Muscle of leg (tissue), 11 donors: ENCODE results near the gene RNF44. TPM values are rescaled to one million over a fixed set of nuclear protein-coding genes. Genes with fewer than 3 reads are reported as not detected.
"Not testable (repeated sequence)": the region's sequence is repeated elsewhere in the genome, so short reads cannot be mapped to it uniquely, and the experiment has no call there.

ENCODE experiments used
- DNase-seq: peaks from one replicate; pipeline ENCODE4 v3.0.0; 2013
- H3K27ac ChIP-seq: one replicate; pipeline ENCODE4 v1.5.1; 2013; ENCODE audit warnings: mild to moderate bottlenecking, low read length, control low read depth
- H3K27me3 ChIP-seq: one replicate; pipeline ENCODE4 v1.6.1; 2013; ENCODE audit warnings: low read length; ENCODE audit not compliant: control insufficient read depth, insufficient read depth
- H3K36me3 ChIP-seq: one replicate; pipeline ENCODE4 v1.6.1; 2013; ENCODE audit warnings: low read length; ENCODE audit not compliant: control insufficient read depth, insufficient read depth
- H3K4me1 ChIP-seq: one replicate; pipeline ENCODE4 v1.6.1; 2013; ENCODE audit warnings: low read length; ENCODE audit not compliant: control insufficient read depth, insufficient read depth
- H3K4me3 ChIP-seq: one replicate; pipeline ENCODE4 v1.5.1; 2013; ENCODE audit warnings: low read length, control low read depth
- H3K9me3 ChIP-seq: replicated peaks from 2 replicates; pipeline ENCODE4 v1.6.1; 2013; ENCODE audit warnings: low read depth, low read length; ENCODE audit not compliant: control insufficient read depth
- WGBS: methylation state at CpG from one replicate; pipeline ENCODE4 v1.1.5; 2013; ENCODE audit warnings: missing lambda C conversion rate; ENCODE audit not compliant: insufficient coverage; 5-methylcytosine and 5-hydroxymethylcytosine counted together
- polyA plus RNA-seq, 8 donors: library from polyadenylated mRNA; unstranded; fragments of 120-200 nt; gene quantifications; one replicate each; pipeline versions ENCODE4 v1.2.1 to v1.2.3, GENCODE V29; 2013; ENCODE audit warnings: inconsistent platforms in 1 of 8, low replicate concordance in 1 of 8; ENCODE audit not compliant: insufficient read length in 8 of 8, insufficient read depth in 1 of 8
- total RNA-seq: library from RNA; stranded (reverse); fragments of 120-200 nt; gene quantifications from one replicate; pipeline ENCODE4 v1.2.4, GENCODE V29; 2013

The RNF44 gene
- total and polyA plus RNA-seq, 9 donors, result 9.1 to 39.5 (median 30.8) TPM

DNA sequence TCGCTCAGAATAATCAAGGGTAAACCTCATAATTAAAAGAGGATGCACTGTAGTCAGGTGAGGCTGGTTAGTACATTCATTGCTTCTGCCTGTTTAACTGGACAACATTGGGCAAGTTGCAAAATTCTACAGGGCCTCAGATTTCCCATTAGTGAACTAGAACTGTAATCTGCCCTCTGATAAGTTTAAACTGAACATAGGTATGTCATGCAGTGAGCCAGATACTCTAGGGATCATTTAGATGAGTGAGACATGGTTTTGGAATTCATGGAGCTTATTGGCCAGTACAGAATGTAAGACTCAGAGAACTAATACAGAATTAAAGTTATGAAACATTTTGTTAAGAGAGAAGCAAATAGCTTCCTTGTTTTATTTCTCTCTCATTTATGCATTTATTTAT lies 35.9 kb downstream of the RNF44 start:
- Histone ChIP-seq H3K4me3 (no peak overlapping the region), H3K4me1 (no peaks in the 10 kb centered on the region), H3K27ac (no peak overlapping the region), H3K36me3 (peaks cover 45% of the 10 kb centered on the region), H3K27me3 (no peaks in the 10 kb centered on the region), H3K9me3 (no peaks in the 10 kb centered on the region)
- no CpG with 5 or more reads among the region's 1 CpG for WGBS
- no peak for DNase-seq

DNA sequence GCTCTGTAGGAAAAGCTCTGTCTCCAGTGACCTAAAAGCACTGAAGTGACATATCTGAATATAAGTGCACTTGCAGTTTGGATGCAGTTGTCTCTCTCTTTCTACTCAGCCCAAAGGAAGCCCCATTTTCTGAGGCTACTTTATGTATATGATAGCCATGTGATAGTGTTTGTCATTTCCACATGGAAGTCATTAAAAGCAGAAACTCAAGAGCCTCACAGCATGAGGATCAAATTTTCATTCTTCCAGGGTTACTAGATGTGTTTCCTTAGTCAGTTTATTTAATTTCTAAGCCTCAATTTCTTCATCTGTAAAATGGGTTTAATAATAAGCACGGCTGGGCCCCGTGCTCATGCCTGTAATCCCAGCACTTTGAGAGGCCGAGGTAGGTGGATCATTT lies 36.7 kb downstream of the RNF44 start:
- Histone ChIP-seq H3K27ac (no peak overlapping the region), H3K36me3 (peaks cover 53% of the 10 kb centered on the region), H3K9me3 (no peaks in the 10 kb centered on the region), H3K4me1 (no peaks in the 10 kb centered on the region), H3K4me3 (no peak overlapping the region), H3K27me3 (no peaks in the 10 kb centered on the region)
- WGBS, result no CpG with 5 or more reads among the region's 3 CpGs
- DNase-seq, result no peak

DNA sequence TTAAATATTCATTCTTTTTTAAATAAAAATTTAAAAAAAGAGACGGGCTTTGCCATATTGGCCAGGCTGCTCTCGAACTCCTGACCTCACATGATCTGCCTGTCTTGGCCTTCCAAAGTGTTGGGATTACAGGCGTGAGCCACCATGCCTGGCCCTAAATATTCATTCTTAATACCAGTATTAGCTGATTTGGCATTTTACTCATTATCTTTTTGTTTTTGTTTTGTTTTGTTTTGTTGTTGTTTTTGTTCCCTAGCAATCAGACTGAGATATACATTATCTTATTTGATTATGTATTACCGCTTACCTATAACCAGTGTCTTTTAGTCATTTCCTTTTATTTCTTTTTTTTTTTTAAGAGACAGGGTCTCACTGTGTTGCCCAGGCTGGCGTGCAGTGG lies 37.9 kb downstream of the RNF44 start:
- H3K27me3 ChIP-seq, result no peaks in the 10 kb centered on the region
- H3K4me3 ChIP-seq, result no peak overlapping the region
- no peaks in the 10 kb centered on the region for H3K9me3 ChIP-seq
- no peaks in the 10 kb centered on the region for H3K4me1 ChIP-seq
- WGBS, result 73% methylated on average over 3 of the region's 5 CpGs
- H3K36me3 ChIP-seq, result peaks cover 57% of the 10 kb centered on the region
- no peak for DNase-seq
- no peak overlapping the region for H3K27ac ChIP-seq

GRCh38 chr5:176497852-176498251 lies 39.4 kb downstream of the RNF44 start:
- DNase-seq, result no peak
- WGBS, result no CpG with 5 or more reads among the region's 9 CpGs
- Histone ChIP-seq H3K36me3 (peaks cover 66% of the 10 kb centered on the region), H3K4me3 (no peak overlapping the region), H3K27me3 (no peaks in the 10 kb centered on the region), H3K9me3 (no peaks in the 10 kb centered on the region), H3K4me1 (no peaks in the 10 kb centered on the region), H3K27ac (no peak overlapping the region)

DNA sequence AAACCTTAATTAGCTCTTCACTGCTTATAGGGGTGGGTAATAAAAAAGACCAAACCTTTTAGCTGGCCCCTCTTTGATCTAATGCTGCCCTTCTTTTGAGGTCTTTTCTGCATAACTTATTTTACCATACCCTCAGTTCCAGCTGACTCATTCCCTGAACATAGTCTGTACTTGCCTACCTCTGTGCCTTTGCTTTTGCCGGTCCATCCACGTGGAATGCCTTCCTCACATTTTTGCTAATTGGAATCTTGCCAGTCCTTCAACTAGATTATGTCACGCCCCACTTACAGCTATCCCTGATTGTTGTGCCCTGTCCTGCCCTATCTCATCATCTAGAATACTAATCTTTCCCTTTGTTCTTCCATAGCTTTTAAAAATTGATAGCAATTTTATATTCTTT lies 44.8 kb downstream of the RNF44 start:
- Histone ChIP-seq H3K27ac (no peak overlapping the region), H3K4me1 (no peaks in the 10 kb centered on the region), H3K4me3 (no peak overlapping the region), H3K27me3 (no peaks in the 10 kb centered on the region), H3K9me3 (no peaks in the 10 kb centered on the region), H3K36me3 (peaks cover 61% of the 10 kb centered on the region)
- 50% methylated on average over 2 of the region's 3 CpGs for WGBS
- DNase-seq, result no peak

GRCh38 chr5:176491901-176492300 lies 45.3 kb downstream of the RNF44 start:
- 88% methylated on average over 1 of the region's 8 CpGs for WGBS
- no peaks in the 10 kb centered on the region for H3K27me3 ChIP-seq
- no peaks in the 10 kb centered on the region for H3K9me3 ChIP-seq

DNA sequence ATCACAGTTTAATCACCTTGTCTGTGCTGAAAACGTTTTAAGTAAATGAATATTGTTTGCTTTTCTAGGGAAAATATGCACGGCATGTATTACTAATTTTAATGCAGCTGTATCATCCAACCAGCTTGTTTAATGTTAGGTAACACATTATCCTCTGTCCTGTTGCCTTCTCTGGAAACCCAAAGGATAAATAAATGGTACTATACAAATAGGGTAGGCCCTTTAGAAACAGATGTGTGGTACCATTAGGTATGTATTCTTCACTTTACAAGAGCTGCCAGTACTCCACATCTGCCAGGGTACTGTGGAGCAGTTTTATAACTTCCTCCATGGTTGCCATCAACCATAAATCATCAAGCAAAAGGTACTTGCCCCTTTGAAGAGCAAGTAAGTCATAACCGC lies 46.1 kb downstream of the RNF44 start:
- no CpG with 5 or more reads among the region's 3 CpGs for WGBS
- H3K36me3 ChIP-seq, result peaks cover 58% of the 10 kb centered on the region

More at GRCh38 chr5:176491901-176492300, 45.3 kb downstream of the RNF44 start:
- H3K4me3 ChIP-seq, result no peak overlapping the region
- peaks cover 64% of the 10 kb centered on the region for H3K36me3 ChIP-seq
- no peak for DNase-seq
- H3K27ac ChIP-seq, result no peak overlapping the region
- no peaks in the 10 kb centered on the region for H3K4me1 ChIP-seq

DNA sequence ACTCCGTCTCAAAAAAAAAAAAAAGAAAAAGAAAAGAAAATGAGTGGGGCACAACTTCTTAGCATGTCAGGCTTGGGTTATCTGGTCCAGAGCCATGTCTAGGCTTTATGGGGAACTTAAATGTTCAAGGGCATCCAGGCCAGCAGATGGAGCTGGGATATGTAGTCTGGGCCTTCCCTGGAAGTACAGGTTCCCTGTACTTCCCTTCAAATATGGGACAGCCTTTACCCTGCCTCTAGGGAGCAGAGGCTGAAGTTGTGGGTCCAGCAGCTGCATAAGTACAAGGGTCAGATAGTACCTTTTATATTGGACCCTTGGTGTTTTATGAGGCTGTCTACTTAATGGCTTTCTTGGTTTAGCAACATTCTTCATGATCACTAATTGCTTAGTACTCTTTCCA lies 46.9 kb downstream of the RNF44 start:
- no peaks in the 10 kb centered on the region for H3K4me1 ChIP-seq
- H3K27me3 ChIP-seq, result no peaks in the 10 kb centered on the region
- H3K9me3 ChIP-seq, result no peaks in the 10 kb centered on the region
- peaks cover 56% of the 10 kb centered on the region for H3K36me3 ChIP-seq
- no peak overlapping the region for H3K27ac ChIP-seq
- H3K4me3 ChIP-seq, result no peak overlapping the region
- WGBS, result 100% methylated on average over 1 of the region's 1 CpG
- DNase-seq, result peak; percentile 9

More for the DNA sequence above, 46.1 kb downstream of the RNF44 start:
- no peak overlapping the region for H3K27ac ChIP-seq
- no peak for DNase-seq
- no peaks in the 10 kb centered on the region for H3K4me1 ChIP-seq
- no peaks in the 10 kb centered on the region for H3K9me3 ChIP-seq
- H3K27me3 ChIP-seq, result no peaks in the 10 kb centered on the region
- no peak overlapping the region for H3K4me3 ChIP-seq

- Histone ChIP-seq H3K27ac (no peak overlapping the region), H3K27me3 (no peaks in the 10 kb centered on the region), H3K9me3 (no peaks in the 10 kb centered on the region), H3K4me1 (no peaks in the 10 kb centered on the region), H3K4me3 (no peak overlapping the region), H3K36me3 (peaks cover 49% of the 10 kb centered on the region)
- WGBS, result no CpG with 5 or more reads among the region's 1 CpG
- DNase-seq, result no peak
Measured at GRCh38 chr5:176489077-176489476, 48.1 kb downstream of the RNF44 start.

- WGBS, result 100% methylated on average over 1 of the region's 4 CpGs
- not testable (repeated sequence) for H3K4me3 ChIP-seq, H3K4me1 ChIP-seq, H3K9me3 ChIP-seq, H3K27me3 ChIP-seq, H3K27ac ChIP-seq, DNase-seq
- H3K36me3 ChIP-seq, result peaks cover 31% of the 10 kb centered on the region
Measured at GRCh38 chr5:176487160-176487559, 50.0 kb downstream of the RNF44 start.

DNA sequence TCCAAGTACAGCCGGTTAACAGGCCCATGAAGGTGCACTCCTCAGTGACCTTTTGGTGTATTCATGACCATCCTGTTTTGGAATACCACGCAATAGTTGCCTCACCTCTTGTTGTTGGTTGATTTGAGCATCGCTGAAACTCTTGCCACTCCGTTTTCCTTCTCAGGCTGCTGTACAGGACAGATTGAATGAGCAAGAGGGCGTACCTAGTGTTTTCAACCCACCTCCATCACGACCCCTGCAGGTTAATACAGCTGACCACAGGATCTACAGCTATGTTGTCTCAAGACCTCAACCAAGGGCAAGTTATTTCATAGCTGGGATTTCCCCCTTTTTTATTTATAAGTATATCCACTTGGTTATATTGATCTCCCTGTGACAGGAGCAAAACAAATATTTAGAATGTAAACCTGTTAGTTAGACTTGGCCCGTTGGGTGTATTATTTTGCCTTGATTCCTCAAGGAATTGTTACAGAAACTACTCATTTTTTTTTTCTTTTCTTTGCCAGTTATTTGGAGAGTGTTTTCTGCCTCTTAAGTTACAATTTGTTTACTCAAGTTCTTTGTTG lies 50.9 kb downstream of the RNF44 start:
- Histone ChIP-seq H3K4me3 (no peak overlapping the region), H3K27ac (no peak overlapping the region), H3K4me1 (no peaks in the 10 kb centered on the region), H3K27me3 (no peaks in the 10 kb centered on the region), H3K9me3 (no peaks in the 10 kb centered on the region), H3K36me3 (peaks cover 25% of the 10 kb centered on the region)
- DNase-seq, result no peak
- 96% methylated on average over 4 of the region's 7 CpGs for WGBS
